Thyroid gland (tissue), 4 donors: ENCODE data around the gene FRMPD1. TPM values are rescaled to one million over a fixed set of nuclear protein-coding genes. Genes with fewer than 3 reads are reported as not detected.
"Not testable (repeated sequence)": the region's sequence is repeated elsewhere in the genome, so short reads cannot be mapped to it uniquely, and the experiment has no call there.

Source experiments
- DNase-seq, 2 donors: peaks; one replicate each; pipeline ENCODE4 v3.0.0-alpha.2; 2019
- H3K27ac ChIP-seq, 3 donors: fragments of 200-600 bp; sonication (generic); 1 replicate in 2 of 3; 2 replicates in 1 of 3; pipeline ENCODE4 v1.5.1; 2016 to 2019; ENCODE audit warnings: mild to moderate bottlenecking in 1 of 3, moderate library complexity in 1 of 3
- H3K27me3 ChIP-seq: fragments of 200-600 bp; sonication (generic); one replicate; pipeline ENCODE4 v1.5.1; 2019
- H3K36me3 ChIP-seq, 2 donors: fragments of 200-600 bp; sonication (generic); one replicate each; pipeline ENCODE4 v1.5.1; 2016 to 2019
- H3K4me1 ChIP-seq, 2 donors: fragments of 200-600 bp; sonication (generic); one replicate each; pipeline ENCODE4 v1.5.1; 2017 to 2019
- H3K4me3 ChIP-seq, 3 donors: fragments of 200-600 bp; sonication (generic); replicated peaks in 1 of 3; 1 replicate in 2 of 3; 2 replicates in 1 of 3; pipeline ENCODE4 v1.5.1; 2016; ENCODE audit warnings: mild to moderate bottlenecking in 1 of 3
- H3K9me3 ChIP-seq: fragments of 200-600 bp; sonication (generic); one replicate; pipeline ENCODE4 v1.5.1; 2017
- POLR2A ChIP-seq, 2 donors: fragments of 450-650 bp; IDR thresholded peaks; one replicate each; pipeline ENCODE4 v1.6.1; 2017; ENCODE audit warnings: antibody characterized with exemption in 2 of 2, mild to moderate bottlenecking in 2 of 2, moderate library complexity in 1 of 2
- WGBS, 2 donors: methylation state at CpG; one replicate each; pipeline ENCODE4 v1.1.5; 2017; 5-methylcytosine and 5-hydroxymethylcytosine counted together
- intact Hi-C: fragments of 100-400 bp; cut with DNase I; formaldehyde crosslinking; loops from one replicate; pipeline ENCODE4 v1.15.1; 2023
- total RNA-seq, 4 donors: library from RNA; depleted of rRNA; stranded (reverse); fragments of >200 nt; gene quantifications; one replicate each; pipeline ENCODE4 v1.2.3, GENCODE V29; 2016
- TF ChIP-seq, protein P1 (sequence below), 6 experiments: fragments of 200-600 bp in 3 of 6; fragments of 450-650 bp in 3 of 6; sonication (generic) in 3 of 6; IDR thresholded peaks; one replicate each; pipeline ENCODE4 v1.5.1; 2016 to 2019; ENCODE audit warnings: antibody characterized with exemption in 6 of 6, mild to moderate bottlenecking in 2 of 6, inconsistent platforms in 1 of 6, moderate library complexity in 1 of 6

Gene FRMPD1
- total RNA-seq = under 1 TPM in 3 of 4 donors, not detected in 1; 0.13 to 0.49 (median 0.22) TPM

DNA sequence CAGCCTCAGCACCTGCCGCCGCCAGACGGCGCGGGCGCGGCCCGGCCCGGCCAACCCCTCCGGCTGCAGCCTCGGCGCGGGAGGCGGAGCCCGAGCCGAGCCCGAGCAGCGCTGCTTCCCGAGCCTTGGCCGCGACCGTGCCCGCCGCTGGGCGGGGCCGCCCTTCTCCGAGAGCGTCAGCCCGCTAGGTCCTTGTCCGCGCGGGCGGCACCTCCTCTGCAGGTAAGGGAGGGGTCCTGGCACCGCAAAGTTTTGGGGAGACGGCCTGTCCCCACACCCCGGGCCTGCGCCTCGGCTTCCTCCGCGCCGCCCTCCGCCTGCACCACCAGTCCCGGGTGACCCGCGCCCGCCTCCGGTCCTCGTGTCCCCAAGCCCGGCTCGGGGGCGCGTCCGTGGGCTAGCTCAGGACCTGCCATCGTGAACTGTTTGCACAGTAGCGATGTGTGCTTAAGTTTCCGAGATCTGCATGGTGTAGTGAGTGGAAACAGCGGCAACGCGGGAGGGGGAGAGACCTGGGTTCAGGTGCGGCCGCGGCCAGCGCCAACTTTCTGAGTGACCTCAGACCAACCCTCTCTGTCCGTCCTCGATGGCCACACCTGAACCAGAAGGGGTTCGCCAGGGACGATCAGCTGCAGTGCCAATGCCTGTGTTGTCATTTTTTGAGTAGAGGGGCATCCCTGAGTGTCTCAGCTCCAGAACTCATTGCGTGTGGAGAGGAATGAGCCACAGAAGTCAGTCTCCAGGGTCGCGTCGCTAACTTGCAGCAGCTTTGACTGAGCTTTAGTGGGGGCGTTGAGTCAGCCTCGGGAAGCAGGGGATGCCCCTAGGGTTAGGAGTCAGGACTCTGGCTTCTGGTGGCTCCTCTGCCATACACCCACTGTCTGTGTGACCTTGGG, at the start of gene FRMPD1:
Gene FRMPD1 (plus strand): TSS at position 82 of the 896 bp plus-strand sequence. CDS start 41,688 bp downstream, outside the sequence.
- peak; percentile 68 to 71 for DNase-seq
- Histone ChIP-seq H3K4me1 (peaks cover 5 to 8% of the 10 kb centered on the region in 2 donors), H3K27ac (no peak within 1 kb of the TSS), H3K36me3 (no peaks in the 10 kb centered on the region), H3K4me3 (peak within 1 kb of the TSS; percentile 31 to 54 (median 37)), H3K27me3 (no peaks in the 10 kb centered on the region), H3K9me3 (no peaks in the 10 kb centered on the region)
- WGBS, 2 donors = 0 to 4% methylated on average over 9 to 19 of the region's 73 CpGs
- TF ChIP-seq, protein P1, sequence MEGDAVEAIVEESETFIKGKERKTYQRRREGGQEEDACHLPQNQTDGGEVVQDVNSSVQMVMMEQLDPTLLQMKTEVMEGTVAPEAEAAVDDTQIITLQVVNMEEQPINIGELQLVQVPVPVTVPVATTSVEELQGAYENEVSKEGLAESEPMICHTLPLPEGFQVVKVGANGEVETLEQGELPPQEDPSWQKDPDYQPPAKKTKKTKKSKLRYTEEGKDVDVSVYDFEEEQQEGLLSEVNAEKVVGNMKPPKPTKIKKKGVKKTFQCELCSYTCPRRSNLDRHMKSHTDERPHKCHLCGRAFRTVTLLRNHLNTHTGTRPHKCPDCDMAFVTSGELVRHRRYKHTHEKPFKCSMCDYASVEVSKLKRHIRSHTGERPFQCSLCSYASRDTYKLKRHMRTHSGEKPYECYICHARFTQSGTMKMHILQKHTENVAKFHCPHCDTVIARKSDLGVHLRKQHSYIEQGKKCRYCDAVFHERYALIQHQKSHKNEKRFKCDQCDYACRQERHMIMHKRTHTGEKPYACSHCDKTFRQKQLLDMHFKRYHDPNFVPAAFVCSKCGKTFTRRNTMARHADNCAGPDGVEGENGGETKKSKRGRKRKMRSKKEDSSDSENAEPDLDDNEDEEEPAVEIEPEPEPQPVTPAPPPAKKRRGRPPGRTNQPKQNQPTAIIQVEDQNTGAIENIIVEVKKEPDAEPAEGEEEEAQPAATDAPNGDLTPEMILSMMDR (IDR thresholded peaks at IDR 0.05) = peak in 2 of 6 experiments; percentile 19 to 34
- no peak for TF ChIP-seq POLR2A (IDR thresholded peaks at IDR 0.05)
- intact Hi-C loops = loop anchor here (10.0 kb wide), 2 partner anchors 66 to 146 kb away; no protein-coding TSS in a partner anchor

- WGBS, 2 donors = 91 to 93% methylated on average over 4 of the region's 4 CpGs
- H3K9me3 ChIP-seq, H3K4me3 ChIP-seq, DNase-seq, intact Hi-C loops, H3K27me3 ChIP-seq, H3K36me3 ChIP-seq: not testable (repeated sequence)
- peak overlapping the region in 1 of 3 donors; percentile 4 for H3K27ac ChIP-seq
- peaks cover 0 to 12% of the 10 kb centered on the region in 2 donors for H3K4me1 ChIP-seq
Observed at GRCh38 chr9:37602061-37602460, 48.7 kb upstream of the FRMPD1 start.

DNA sequence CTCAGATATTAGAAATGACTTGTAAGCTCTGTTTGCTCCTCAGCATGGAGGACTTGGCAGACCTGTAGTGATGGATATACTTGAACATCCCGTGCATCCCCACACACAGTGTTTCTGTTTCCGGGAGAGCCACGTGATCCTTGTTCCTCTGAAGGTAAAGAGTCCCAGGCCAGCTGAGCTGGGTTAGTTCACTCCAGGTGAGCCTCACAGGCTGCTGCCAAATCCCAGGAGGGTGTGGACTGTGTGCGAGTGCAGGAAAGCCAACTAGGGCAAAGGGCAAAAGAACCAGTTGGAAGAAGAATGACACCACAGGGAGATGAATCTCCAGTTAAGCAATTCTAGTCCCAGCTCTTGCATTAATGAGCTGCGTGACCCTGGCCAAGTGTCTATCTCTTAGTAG, 47.9 kb upstream of the FRMPD1 start:
- TF ChIP-seq, protein P1 (IDR thresholded peaks at IDR 0.05) = no peak
- TF ChIP-seq POLR2A (IDR thresholded peaks at IDR 0.05) = no peak
- intact Hi-C loops = no loop called here
- H3K36me3 ChIP-seq = no peaks in the 10 kb centered on the region
- peaks cover 0 to 12% of the 10 kb centered on the region in 2 donors for H3K4me1 ChIP-seq
- WGBS, 2 donors = 23 to 27% methylated on average over 5 of the region's 5 CpGs
- peak; percentile 73 to 79 for DNase-seq
- no peaks in the 10 kb centered on the region for H3K27me3 ChIP-seq
- H3K27ac ChIP-seq = no peak overlapping the region
- H3K4me3 ChIP-seq = no peak overlapping the region
- H3K9me3 ChIP-seq = no peaks in the 10 kb centered on the region

GRCh38 chr9:37604296-37604695, 46.5 kb upstream of the FRMPD1 start:
- Histone ChIP-seq H3K36me3 (no peaks in the 10 kb centered on the region), H3K9me3 (no peaks in the 10 kb centered on the region), H3K27me3 (no peaks in the 10 kb centered on the region), H3K4me1 (peaks cover 0 to 12% of the 10 kb centered on the region in 2 donors), H3K27ac (no peak overlapping the region), H3K4me3 (no peak overlapping the region)
- TF ChIP-seq POLR2A (IDR thresholded peaks at IDR 0.05) = no peak
- TF ChIP-seq, protein P1 (IDR thresholded peaks at IDR 0.05) = no peak
- no peak for DNase-seq
- 81 to 85% methylated on average over 1 of the region's 1 CpG for WGBS, 2 donors
- intact Hi-C loops = no loop called here

DNA sequence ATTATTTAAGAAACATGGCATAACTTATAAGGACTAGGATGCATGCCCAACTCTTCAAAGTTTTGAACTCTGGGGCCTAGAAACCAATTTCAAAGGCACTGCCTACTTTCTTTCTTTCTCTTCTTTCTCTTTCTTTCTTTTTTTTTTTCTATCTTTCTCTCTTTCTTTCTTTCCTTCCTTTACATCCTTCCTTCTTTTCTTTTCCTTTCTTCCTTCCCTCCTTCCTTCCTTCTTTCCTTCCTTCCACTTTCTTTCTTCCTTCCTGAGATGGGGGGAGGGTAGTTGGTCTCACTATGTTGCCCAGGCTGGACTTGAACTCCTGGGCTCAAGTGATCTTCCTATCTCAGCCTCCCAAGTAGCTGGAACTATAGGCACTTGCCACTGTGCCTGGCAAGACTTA, 42.5 kb upstream of the FRMPD1 start:
- Histone ChIP-seq H3K27me3 (no peaks in the 10 kb centered on the region), H3K9me3 (no peaks in the 10 kb centered on the region), H3K27ac (no peak overlapping the region), H3K36me3 (no peaks in the 10 kb centered on the region), H3K4me1 (peaks cover 0 to 2% of the 10 kb centered on the region in 2 donors), H3K4me3 (no peak overlapping the region)
- no peak for DNase-seq
- intact Hi-C loops = no loop called here
- TF ChIP-seq, protein P1 (IDR thresholded peaks at IDR 0.05) = no peak
- no peak for TF ChIP-seq POLR2A (IDR thresholded peaks at IDR 0.05)
